K562 (cell line): ENCODE results near the gene MEGF9.

Experiments
- CTCF ChIP-seq, 3 experiments: IDR thresholded peaks in 2 of 3; conservative IDR thresholded peaks in 1 of 3; 2 replicates each; pipeline ENCODE4 v1.5.1; 2011 to 2012; ENCODE audit warnings: low read length in 3 of 3, mild to moderate bottlenecking in 3 of 3, control low read depth in 2 of 3, improper control_type of control experiment in 1 of 3, inconsistent platforms in 1 of 3, low read depth in 1 of 3, mixed read lengths in 1 of 3, moderate library complexity in 1 of 3; ENCODE audit not compliant: insufficient read depth in 2 of 3
- FOXK2 ChIP-seq, 2 experiments: fragments of 450-650 bp; IDR thresholded peaks in 1 of 2; conservative IDR thresholded peaks in 1 of 2; 2 replicates each; pipeline ENCODE4 v1.6.1; 2016; ENCODE audit warnings: low read depth in 2 of 2, mild to moderate bottlenecking in 1 of 2
- FOXP4 ChIP-seq: sonication (generic); formaldehyde crosslinking; IDR thresholded peaks from 2 replicates; pipeline ENCODE4 v1.8.0; 2022; ENCODE audit warnings: mild to moderate bottlenecking, missing genetic modification reagents, borderline replicate concordance
- POLR2A ChIP-seq: fragments of 450-650 bp; conservative IDR thresholded peaks from 2 replicates; pipeline ENCODE4 v1.6.1; 2016
- RAD51 ChIP-seq: fragments of 450-650 bp; IDR thresholded peaks from 2 replicates; pipeline ENCODE4 v1.7.1; 2016; ENCODE audit warnings: low read depth, mild to moderate bottlenecking, borderline replicate concordance
- STAT5A ChIP-seq: IDR thresholded peaks from 2 replicates; pipeline ENCODE4 v1.6.1; 2012; ENCODE audit warnings: low read length, inconsistent platforms, borderline replicate concordance
- TBP ChIP-seq: optimal IDR thresholded peaks from 2 replicates; pipeline ENCODE3; 2011; ENCODE audit warnings: low read depth, low read length, improper control_type of control experiment
- USF2 ChIP-seq: sonication (generic); formaldehyde crosslinking; IDR thresholded peaks from 2 replicates; pipeline ENCODE4 v1.5.0; 2020; ENCODE audit warnings: missing genetic modification reagents
- ZNF133 ChIP-seq: fragments of 250-450 bp; sonication (Bioruptor Pico); IDR thresholded peaks from 2 replicates; pipeline ENCODE4 v1.4.0; 2020; ENCODE audit warnings: mild to moderate bottlenecking

GRCh38 chr9:120659209-120659608, 55.1 kb downstream of the MEGF9 start:
- TF ChIP-seq ZNF133 (CRISPR knock-in tag) = no peak
- no peak for TF ChIP-seq USF2 (CRISPR knock-in tag)
- TF ChIP-seq POLR2A = no peak
- TF ChIP-seq RAD51 = no peak
- TF ChIP-seq FOXK2 (conservative IDR thresholded peaks at IDR 0.05 in 1 of 2, IDR thresholded peaks at IDR 0.05 in 1 of 2; ENCODE audit: low read depth in 2 of 2) = no peak
- no peak for TF ChIP-seq CTCF (IDR thresholded peaks at IDR 0.05 in 2 of 3, conservative IDR thresholded peaks at IDR 0.05 in 1 of 3; ENCODE audit: insufficient read depth in 2 of 3, low read depth in 1 of 3, low read length in 3 of 3)
- TF ChIP-seq TBP = no peak
- TF ChIP-seq FOXP4 (CRISPR knock-in tag) = no peak
- TF ChIP-seq STAT5A = no peak
